ENCODE data around the gene HS6ST1.

The HS6ST1 gene

GRCh38 chr2:128282246-128282975 is 36.3 kb downstream of the HS6ST1 start:
- DNase-seq: no peak

DNA sequence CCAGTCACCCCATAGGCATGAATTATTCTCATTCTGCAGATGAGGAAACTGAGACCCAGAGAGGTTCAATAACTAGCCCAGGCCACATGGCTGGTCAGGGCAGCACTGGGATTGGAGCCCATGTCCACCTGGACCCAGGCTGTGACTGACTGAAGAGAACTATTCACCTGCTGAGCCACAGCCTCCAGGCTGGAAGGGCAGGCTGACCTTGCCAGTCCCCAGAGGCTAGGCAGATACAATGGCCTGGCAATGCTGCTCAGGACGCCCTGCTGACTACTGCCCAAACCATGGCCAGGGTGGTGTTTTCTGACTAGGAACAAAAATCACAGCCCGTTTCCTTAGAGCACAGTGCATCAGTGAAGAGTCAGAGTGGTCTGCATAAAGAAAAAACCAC is 36.8 kb downstream of the HS6ST1 start:
- no peak for DNase-seq

- DNase-seq: no peak
These were observed 37.8 kb downstream of the HS6ST1 start for GRCh38 chr2:128280901-128281321.

DNA sequence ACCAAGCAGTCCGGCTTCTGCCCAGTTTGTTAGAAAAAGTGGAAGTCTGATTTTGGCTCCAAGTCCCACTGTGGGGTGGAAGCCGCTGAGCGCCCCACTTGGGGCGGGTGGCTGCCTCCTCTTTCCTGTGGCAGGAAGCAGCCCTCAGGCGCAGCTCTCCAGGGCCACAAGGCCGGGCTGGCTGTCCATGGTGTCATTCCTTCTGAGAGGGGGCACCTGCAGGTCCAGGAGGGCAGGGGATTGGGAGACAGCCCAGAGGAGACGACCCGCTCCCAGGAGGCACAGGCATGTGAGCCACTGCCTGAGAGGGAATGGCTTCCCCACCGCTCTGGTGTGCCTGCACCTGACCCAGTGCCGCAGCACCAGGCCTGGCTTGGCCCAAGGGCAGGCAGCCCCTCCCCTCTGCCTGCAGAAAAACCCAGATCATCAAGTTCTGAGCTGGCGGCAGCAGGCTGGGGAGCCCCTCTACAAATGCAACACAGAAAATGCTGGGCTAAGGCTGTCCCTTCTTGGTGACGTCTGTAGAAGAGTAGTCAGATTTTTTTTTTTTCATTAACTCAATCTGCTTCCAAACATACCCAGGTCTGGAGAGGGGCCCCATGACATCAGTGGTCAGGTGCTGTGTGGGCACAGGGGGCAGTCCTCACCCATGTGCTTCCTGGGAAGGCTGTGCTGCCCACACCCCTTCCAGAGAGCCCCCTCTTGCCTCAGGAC is 38.4 kb downstream of the HS6ST1 start:
- no peak for DNase-seq

- DNase-seq: no peak
These were observed 38.9 kb downstream of the HS6ST1 start for GRCh38 chr2:128279786-128280157.

- no peak for DNase-seq
These were observed 39.7 kb downstream of the HS6ST1 start for GRCh38 chr2:128279009-128279408.

- DNase-seq: no peak
These were observed 40.5 kb downstream of the HS6ST1 start for GRCh38 chr2:128277961-128278681.

GRCh38 chr2:128276878-128277675 is 41.6 kb downstream of the HS6ST1 start:
- no peak for DNase-seq

DNA sequence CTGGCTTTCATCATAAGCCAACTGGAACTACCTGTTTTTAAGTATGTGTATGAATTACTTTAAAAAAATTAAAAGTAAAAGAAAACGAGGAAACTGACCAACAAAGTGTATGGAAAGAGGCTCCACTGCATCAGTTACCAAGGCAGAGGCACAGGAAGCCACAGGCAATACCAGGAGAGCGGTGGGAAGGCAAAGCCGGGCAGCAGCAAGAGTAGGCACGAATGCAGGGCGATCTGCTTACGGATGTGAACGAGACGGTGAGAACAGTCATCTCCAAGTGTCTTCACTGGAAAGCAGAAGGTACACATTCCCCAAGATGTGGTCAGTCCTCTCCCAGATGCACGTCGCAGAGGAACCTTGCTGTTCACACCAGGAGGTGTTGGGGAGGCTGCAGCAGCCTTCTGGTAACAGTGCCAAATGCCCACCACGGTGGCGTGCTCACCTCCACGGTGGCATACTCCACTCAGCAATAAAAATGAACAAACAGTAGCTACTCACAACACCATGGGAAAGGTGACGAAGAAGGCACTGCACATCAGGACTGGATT is 43.1 kb downstream of the HS6ST1 start:
- DNase-seq: no peak

- no peak for DNase-seq
These were observed 44.5 kb downstream of the HS6ST1 start for GRCh38 chr2:128274218-128274617.

DNA sequence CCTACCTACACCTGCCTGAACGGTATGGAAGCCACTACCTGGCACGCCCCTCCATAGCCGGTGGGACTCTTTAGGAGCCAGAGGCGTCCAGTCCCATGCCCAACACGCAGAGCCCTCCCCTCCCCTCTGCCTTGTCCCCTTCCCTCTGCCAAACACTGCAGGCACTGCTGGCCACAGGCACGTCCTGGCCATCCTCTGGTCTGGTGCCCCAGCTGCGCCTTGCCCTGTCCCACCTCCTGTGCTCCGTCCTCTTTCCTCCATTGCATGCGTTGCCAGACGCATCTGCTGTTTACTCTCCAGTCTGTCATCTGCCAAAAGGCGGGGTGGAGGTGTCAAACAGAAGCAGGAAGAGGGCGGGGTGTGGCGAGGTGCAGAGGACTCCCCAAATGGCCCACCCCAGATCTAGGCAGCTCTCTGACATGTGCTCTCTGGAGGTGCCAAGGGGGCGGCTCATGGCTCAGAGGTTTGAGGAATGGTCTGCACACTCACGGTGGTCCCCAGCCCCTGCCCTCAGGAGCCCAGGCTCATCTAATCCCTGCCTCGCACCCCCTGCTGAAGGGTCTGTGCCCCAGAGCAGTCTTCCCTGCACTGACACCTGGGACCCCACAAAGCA is 45.1 kb downstream of the HS6ST1 start:
- no peak for DNase-seq

DNA sequence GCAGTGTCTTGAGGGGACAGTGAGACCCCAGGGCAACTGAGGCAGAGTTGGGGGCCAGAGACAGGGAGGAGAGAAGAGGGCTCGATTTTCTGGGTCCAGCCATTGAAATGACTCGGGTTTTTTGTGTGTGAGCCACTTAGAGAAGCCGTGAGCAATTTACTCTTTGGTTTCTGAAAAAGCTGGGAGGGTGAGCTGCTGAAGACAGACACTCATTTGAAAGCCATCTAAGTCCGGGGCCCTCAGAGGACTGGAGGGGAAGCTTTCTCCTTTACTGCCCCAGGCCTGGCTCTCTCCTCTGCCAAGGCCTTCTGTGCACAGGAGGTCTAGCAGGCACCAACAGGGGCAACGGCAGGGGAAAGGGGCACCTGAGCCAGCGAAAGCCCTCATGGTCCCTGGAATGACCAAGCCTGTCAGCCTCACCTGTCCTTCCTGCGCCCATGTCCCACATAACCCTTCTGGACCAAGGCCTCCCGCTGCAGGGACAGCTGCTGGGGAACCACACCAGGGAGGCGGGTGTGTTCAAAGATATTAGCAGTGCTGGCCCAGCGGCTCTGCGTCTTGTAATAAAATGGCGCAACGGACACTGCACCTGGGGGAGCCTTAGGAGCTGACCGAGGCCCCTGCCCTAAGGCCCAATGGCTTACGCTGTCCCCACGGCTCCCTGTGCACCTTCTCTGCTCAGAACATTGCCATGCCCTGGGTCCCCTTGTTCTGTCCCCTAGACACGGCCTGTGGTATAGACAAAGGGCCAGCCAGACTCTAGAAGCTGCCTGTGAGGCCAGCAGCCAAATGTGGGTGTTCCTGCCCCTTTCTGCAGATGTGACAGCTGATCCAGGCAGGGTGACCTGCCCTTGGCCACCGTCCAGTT is 45.8 kb downstream of the HS6ST1 start:
- DNase-seq: no peak

GRCh38 chr2:128271911-128272600 is 46.6 kb downstream of the HS6ST1 start:
- no peak for DNase-seq

- DNase-seq: no peak
These were observed 47.1 kb downstream of the HS6ST1 start for GRCh38 chr2:128271597-128271910.

- no peak for DNase-seq
These were observed 47.7 kb downstream of the HS6ST1 start for GRCh38 chr2:128270672-128271596.

GRCh38 chr2:128269990-128270671 is 48.5 kb downstream of the HS6ST1 start:
- no peak for DNase-seq

GRCh38 chr2:128269063-128269989 is 49.3 kb downstream of the HS6ST1 start:
- no peak for DNase-seq
